Measurements from ENCODE around the gene MIGA1.
"Not testable (repeated sequence)": the region's sequence is repeated elsewhere in the genome, so short reads cannot be mapped to it uniquely, and the experiment has no call there.

MIGA1 gene

GRCh38 chr1:77857552-77857951 lies 78.1 kb downstream of the MIGA1 start:
- no peak for DNase-seq

GRCh38 chr1:77858725-77859124 lies 79.3 kb downstream of the MIGA1 start:
- DNase-seq = no peak

GRCh38 chr1:77859248-77859647 lies 79.8 kb downstream of the MIGA1 start:
- no peak for DNase-seq

GRCh38 chr1:77866296-77866695 lies 86.8 kb downstream of the MIGA1 start:
- no peak for DNase-seq

- no peak for DNase-seq
These were observed 93.2 kb downstream of the MIGA1 start for GRCh38 chr1:77872645-77873044.

- no peak for DNase-seq
These were observed 94.0 kb downstream of the MIGA1 start for GRCh38 chr1:77873461-77873860.

GRCh38 chr1:77874804-77875445 lies 95.5 kb downstream of the MIGA1 start:
- no peak for DNase-seq

- no peak for DNase-seq
These were observed 97.4 kb downstream of the MIGA1 start for GRCh38 chr1:77876884-77877283.

GRCh38 chr1:77881061-77881460 lies 101.6 kb downstream of the MIGA1 start:
- no peak for DNase-seq

- DNase-seq = no peak
These were observed 103.0 kb downstream of the MIGA1 start for GRCh38 chr1:77882411-77882810.

- DNase-seq = no peak
These were observed 108.8 kb downstream of the MIGA1 start, which contains the start of gene NEXN for GRCh38 chr1:77888081-77888780. Gene NEXN, plus strand, starts transcription at chr1:77888624. Its CDS starts 27,483 bp downstream, at chr1:77916107.

- DNase-seq = no peak
These were observed 109.6 kb downstream of the MIGA1 start for GRCh38 chr1:77888781-77889642.

GRCh38 chr1:77889671-77890070 lies 110.2 kb downstream of the MIGA1 start:
- no peak for DNase-seq

- no peak for DNase-seq
These were observed 111.8 kb downstream of the MIGA1 start for GRCh38 chr1:77891200-77891599.

- no peak for DNase-seq
These were observed 120.3 kb downstream of the MIGA1 start for GRCh38 chr1:77899647-77900320.

- DNase-seq = no peak
These were observed 121.3 kb downstream of the MIGA1 start for GRCh38 chr1:77900687-77901293.

GRCh38 chr1:77905603-77906002 lies 126.2 kb downstream of the MIGA1 start:
- no peak for DNase-seq

- DNase-seq = no peak
These were observed 126.6 kb downstream of the MIGA1 start for GRCh38 chr1:77906019-77906545.

- no peak for DNase-seq
These were observed 127.2 kb downstream of the MIGA1 start for GRCh38 chr1:77906624-77907023.

- DNase-seq = no peak
These were observed 130.7 kb downstream of the MIGA1 start for GRCh38 chr1:77910116-77910515.

GRCh38 chr1:77918918-77919317 lies 139.5 kb downstream of the MIGA1 start:
- DNase-seq = not testable (repeated sequence)

GRCh38 chr1:77925518-77925917 lies 146.1 kb downstream of the MIGA1 start:
- DNase-seq = no peak

Data from central memory CD4-positive, alpha-beta T cell (primary cell).